ENCODE results near the gene PIRT. TPM values are rescaled to one million over a fixed set of nuclear protein-coding genes. Genes with fewer than 3 reads are reported as not detected.

The PIRT gene
- total RNA-seq, 1 experiment from 2014 or later = not detected

DNA sequence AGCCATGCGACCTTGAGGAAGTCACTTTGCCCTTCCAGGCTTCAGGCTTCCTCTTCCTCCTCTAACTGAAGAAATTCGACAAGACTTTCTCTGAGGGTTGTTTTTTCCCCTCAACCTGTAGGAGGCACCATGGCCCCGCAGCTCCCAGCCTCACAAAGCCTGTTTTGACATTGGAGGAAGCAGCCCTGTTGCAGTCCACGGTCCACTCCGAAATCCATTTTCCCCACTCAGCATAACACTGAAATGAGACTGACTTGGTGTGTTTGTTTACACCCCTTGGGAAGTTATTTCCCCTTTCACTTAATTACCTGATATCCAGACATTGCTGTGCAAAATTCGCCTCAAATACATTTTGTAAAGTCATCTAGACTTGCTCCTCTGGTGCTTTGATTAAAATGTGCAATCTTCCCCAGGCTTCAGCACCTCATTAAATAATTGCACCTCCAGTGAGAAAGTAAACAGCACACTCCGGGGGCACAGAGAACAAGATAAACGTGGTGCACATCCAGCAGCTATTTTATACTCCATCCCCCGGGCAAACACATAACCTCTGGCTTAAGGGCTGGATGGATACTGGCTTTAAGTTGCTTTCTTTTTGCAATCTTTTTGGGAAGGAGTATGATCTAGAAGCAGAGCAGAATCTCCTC is 41.4 kb upstream of the PIRT start:
- Histone ChIP-seq H3K27me3 (ENCODE audit: insufficient read depth, low read length) (no peaks in the 10 kb centered on the region), H2AFZ (ENCODE audit: low read depth, low read length, poor library complexity, severe bottlenecking) (no peak overlapping the region), H3K4me2 (ENCODE audit: low read length) (no peak overlapping the region), H3K9me3 (ENCODE audit: control insufficient read depth in 1 of 2, insufficient read depth in 1 of 2, low read depth in 1 of 2, low read length in 2 of 2) (no peaks in the 10 kb centered on the region), H3K36me3 (ENCODE audit: control insufficient read depth in 1 of 2, insufficient read depth in 2 of 2, low read length in 2 of 2) (no peaks in the 10 kb centered on the region), H3K4me1 (ENCODE audit: control insufficient read depth in 1 of 2, insufficient read depth in 2 of 2, low read length in 2 of 2) (no peaks in the 10 kb centered on the region), H3K9ac (ENCODE audit: low read length) (no peak overlapping the region), H3K79me2 (ENCODE audit: insufficient read depth, low read length) (no peaks in the 10 kb centered on the region), H3K4me3 (replicated peaks in 1 of 2; ENCODE audit: low read depth in 1 of 2, low read length in 2 of 2) (no peak overlapping the region), H3K27ac (ENCODE audit: low read depth, low read length) (no peak overlapping the region), H4K20me1 (ENCODE audit: insufficient read depth) (no peaks in the 10 kb centered on the region), H3K9me2 (ENCODE audit: insufficient read depth) (no peaks in the 10 kb centered on the region)
- no peak for DNase-seq (ENCODE audit: low read depth, low spot score)
- TF ChIP-seq RAD21 (IDR thresholded peaks at IDR 0.05; ENCODE audit: low read depth) (peak; percentile 46), CTCF (IDR thresholded peaks at IDR 0.05 in 2 of 3, conservative IDR thresholded peaks at IDR 0.05 in 1 of 3; ENCODE audit: borderline replicate concordance in 1 of 3, insufficient read depth in 1 of 3, low read depth in 2 of 3, low read length in 2 of 3) (peak; percentile 15 to 33 (median 27); a peak in 4 of 6 replicates), EZH2 (IDR thresholded peaks at IDR 0.05) (no peak), ZNF274 (IDR thresholded peaks at IDR 0.05; ENCODE audit: low read depth, low read length) (no peak), ELF1 (IDR thresholded peaks at IDR 0.05; ENCODE audit: borderline replicate concordance, low read depth) (no peak), POLR2AphosphoS5 (IDR thresholded peaks at IDR 0.05; ENCODE audit: low read depth, low read length) (no peak)
- ATAC-seq = no peak
- intact Hi-C loops (cut with micrococcal nuclease) = loop anchor here (5.0 to 10.0 kb wide), 3 partner anchors 263 to 1785 kb away; partner anchors contain the start of gene MYOCD
- POLR2A ChIA-PET = no interaction called here
- RAD21 ChIA-PET (ENCODE audit: low non-redundant PET in 1 of 2, low total read pairs in 2 of 2, uncharacterized antibody in 2 of 2, unreplicated experiment in 2 of 2) = no interaction called here
- no TSS peak for BruUV-seq (replicated peaks)
- CTCF ChIA-PET = interaction anchor here (1.6 to 2.2 kb wide), 2 partner anchors 765 to 1057 kb away, joined by 4 to 8 read pairs; no protein-coding TSS in a partner anchor

All from HCT116 (cell line).